H1 (cell line): ENCODE measurements around the gene AMOT. TPM values are rescaled to one million over a fixed set of nuclear protein-coding genes. Genes with fewer than 3 reads are reported as not detected.

ENCODE experiments used
- EZH2 ChIP-seq: fragments of 200-600 bp; sonication (generic); IDR thresholded peaks from 2 replicates; pipeline ENCODE4 v1.7.1; 2012; ENCODE audit warnings: low read depth, mild to moderate bottlenecking, moderate library complexity, low read length, inconsistent platforms; ENCODE audit not compliant: severe bottlenecking
- FOSL1 ChIP-seq: IDR thresholded peaks from 2 replicates; pipeline ENCODE4 v1.6.1; 2011; ENCODE audit warnings: mild to moderate bottlenecking, low read depth, low read length, moderate library complexity; ENCODE audit not compliant: insufficient read depth
- HDAC2 ChIP-seq, 2 experiments: fragments of 300-600 bp in 1 of 2; sonication (generic) in 1 of 2; IDR thresholded peaks; 2 replicates each; pipeline ENCODE4 v1.6.1; 2011 to 2012; ENCODE audit warnings: low read depth in 2 of 2, low read length in 2 of 2, mild to moderate bottlenecking in 2 of 2, moderate library complexity in 2 of 2, borderline replicate concordance in 1 of 2, inconsistent platforms in 1 of 2
- KDM5A ChIP-seq: fragments of 200-600 bp; IDR thresholded peaks from 2 replicates; pipeline ENCODE4 v1.7.1; 2012; ENCODE audit warnings: mild to moderate bottlenecking, low read length, inconsistent platforms, mixed read lengths
- NANOG ChIP-seq: IDR thresholded peaks from 2 replicates; pipeline ENCODE4 v1.6.1; 2011; ENCODE audit warnings: low read length, low read depth, mild to moderate bottlenecking, inconsistent platforms; ENCODE audit not compliant: insufficient read depth, poor library complexity, severe bottlenecking
- SIN3A ChIP-seq, 2 experiments: IDR thresholded peaks in 1 of 2; conservative IDR thresholded peaks in 1 of 2; 2 replicates each; pipeline ENCODE4 v1.6.1; 2011 to 2012; ENCODE audit warnings: low read length in 2 of 2, improper control_type of control experiment in 1 of 2, low read depth in 1 of 2, mild to moderate bottlenecking in 1 of 2
- SP1 ChIP-seq: IDR thresholded peaks from 2 replicates; pipeline ENCODE4 v1.6.1; 2011; ENCODE audit warnings: low read depth, low read length
- polyA plus RNA-seq, 7 experiments: library from polyadenylated mRNA; depleted of rRNA in 3 of 7; stranded (reverse) in 5 of 7; unstranded in 2 of 7; fragments of >200 nt in 5 of 7; fragments of 200-250 nt in 2 of 7; gene quantifications; 1 replicate in 5 of 7; 2 replicates in 1 of 7; 4 replicates in 1 of 7; pipeline versions ENCODE4 v1.2.1 to v1.2.3, GENCODE V29; 2011 to 2013; ENCODE audit warnings: missing spikeins in 2 of 7, mixed read lengths in 2 of 7
- total RNA-seq: library from RNA; stranded (reverse); fragmentation: NEBNext Ultra II Directional; extraction: Animal tissue kit (Norgen Biotek cat#: 25700); gene quantifications from 2 replicates; pipeline ENCODE4 v1.2.1, GENCODE V29; 2021
- TF ChIP-seq, protein P1 (sequence below): fragments of 300-600 bp; sonication (generic); IDR thresholded peaks from 2 replicates; pipeline ENCODE4 v1.7.1; 2012; ENCODE audit warnings: low read length, moderate library complexity, mild to moderate bottlenecking, inconsistent platforms; ENCODE audit not compliant: insufficient replicate concordance

AMOT gene
- total and polyA plus RNA-seq, 2 of the 8 experiments (the other 6 are each of a cell fraction or from before 2014, with no cell fraction given): 2.3 to 7.1 TPM

DNA sequence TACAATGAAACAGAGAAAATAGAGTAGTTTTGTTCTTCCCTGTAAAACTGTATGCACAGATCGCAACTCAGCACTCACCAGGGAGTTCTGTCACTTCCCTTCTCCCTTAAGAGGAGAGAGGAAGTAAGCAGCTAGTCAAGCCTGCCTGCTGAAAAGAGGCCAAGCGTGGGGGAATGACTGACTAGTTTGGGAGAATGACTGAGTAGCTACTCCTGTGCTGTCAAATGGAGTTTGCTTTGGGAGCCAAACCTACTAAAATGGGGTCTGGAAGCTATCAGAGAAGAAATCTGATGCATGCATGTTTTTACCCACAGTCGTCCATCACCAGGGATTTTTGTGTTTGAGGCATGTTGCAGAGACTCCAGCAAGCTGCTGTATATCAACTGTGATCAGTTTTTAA is 106.3 kb downstream of the AMOT start (continued):
- TF ChIP-seq, protein P1, sequence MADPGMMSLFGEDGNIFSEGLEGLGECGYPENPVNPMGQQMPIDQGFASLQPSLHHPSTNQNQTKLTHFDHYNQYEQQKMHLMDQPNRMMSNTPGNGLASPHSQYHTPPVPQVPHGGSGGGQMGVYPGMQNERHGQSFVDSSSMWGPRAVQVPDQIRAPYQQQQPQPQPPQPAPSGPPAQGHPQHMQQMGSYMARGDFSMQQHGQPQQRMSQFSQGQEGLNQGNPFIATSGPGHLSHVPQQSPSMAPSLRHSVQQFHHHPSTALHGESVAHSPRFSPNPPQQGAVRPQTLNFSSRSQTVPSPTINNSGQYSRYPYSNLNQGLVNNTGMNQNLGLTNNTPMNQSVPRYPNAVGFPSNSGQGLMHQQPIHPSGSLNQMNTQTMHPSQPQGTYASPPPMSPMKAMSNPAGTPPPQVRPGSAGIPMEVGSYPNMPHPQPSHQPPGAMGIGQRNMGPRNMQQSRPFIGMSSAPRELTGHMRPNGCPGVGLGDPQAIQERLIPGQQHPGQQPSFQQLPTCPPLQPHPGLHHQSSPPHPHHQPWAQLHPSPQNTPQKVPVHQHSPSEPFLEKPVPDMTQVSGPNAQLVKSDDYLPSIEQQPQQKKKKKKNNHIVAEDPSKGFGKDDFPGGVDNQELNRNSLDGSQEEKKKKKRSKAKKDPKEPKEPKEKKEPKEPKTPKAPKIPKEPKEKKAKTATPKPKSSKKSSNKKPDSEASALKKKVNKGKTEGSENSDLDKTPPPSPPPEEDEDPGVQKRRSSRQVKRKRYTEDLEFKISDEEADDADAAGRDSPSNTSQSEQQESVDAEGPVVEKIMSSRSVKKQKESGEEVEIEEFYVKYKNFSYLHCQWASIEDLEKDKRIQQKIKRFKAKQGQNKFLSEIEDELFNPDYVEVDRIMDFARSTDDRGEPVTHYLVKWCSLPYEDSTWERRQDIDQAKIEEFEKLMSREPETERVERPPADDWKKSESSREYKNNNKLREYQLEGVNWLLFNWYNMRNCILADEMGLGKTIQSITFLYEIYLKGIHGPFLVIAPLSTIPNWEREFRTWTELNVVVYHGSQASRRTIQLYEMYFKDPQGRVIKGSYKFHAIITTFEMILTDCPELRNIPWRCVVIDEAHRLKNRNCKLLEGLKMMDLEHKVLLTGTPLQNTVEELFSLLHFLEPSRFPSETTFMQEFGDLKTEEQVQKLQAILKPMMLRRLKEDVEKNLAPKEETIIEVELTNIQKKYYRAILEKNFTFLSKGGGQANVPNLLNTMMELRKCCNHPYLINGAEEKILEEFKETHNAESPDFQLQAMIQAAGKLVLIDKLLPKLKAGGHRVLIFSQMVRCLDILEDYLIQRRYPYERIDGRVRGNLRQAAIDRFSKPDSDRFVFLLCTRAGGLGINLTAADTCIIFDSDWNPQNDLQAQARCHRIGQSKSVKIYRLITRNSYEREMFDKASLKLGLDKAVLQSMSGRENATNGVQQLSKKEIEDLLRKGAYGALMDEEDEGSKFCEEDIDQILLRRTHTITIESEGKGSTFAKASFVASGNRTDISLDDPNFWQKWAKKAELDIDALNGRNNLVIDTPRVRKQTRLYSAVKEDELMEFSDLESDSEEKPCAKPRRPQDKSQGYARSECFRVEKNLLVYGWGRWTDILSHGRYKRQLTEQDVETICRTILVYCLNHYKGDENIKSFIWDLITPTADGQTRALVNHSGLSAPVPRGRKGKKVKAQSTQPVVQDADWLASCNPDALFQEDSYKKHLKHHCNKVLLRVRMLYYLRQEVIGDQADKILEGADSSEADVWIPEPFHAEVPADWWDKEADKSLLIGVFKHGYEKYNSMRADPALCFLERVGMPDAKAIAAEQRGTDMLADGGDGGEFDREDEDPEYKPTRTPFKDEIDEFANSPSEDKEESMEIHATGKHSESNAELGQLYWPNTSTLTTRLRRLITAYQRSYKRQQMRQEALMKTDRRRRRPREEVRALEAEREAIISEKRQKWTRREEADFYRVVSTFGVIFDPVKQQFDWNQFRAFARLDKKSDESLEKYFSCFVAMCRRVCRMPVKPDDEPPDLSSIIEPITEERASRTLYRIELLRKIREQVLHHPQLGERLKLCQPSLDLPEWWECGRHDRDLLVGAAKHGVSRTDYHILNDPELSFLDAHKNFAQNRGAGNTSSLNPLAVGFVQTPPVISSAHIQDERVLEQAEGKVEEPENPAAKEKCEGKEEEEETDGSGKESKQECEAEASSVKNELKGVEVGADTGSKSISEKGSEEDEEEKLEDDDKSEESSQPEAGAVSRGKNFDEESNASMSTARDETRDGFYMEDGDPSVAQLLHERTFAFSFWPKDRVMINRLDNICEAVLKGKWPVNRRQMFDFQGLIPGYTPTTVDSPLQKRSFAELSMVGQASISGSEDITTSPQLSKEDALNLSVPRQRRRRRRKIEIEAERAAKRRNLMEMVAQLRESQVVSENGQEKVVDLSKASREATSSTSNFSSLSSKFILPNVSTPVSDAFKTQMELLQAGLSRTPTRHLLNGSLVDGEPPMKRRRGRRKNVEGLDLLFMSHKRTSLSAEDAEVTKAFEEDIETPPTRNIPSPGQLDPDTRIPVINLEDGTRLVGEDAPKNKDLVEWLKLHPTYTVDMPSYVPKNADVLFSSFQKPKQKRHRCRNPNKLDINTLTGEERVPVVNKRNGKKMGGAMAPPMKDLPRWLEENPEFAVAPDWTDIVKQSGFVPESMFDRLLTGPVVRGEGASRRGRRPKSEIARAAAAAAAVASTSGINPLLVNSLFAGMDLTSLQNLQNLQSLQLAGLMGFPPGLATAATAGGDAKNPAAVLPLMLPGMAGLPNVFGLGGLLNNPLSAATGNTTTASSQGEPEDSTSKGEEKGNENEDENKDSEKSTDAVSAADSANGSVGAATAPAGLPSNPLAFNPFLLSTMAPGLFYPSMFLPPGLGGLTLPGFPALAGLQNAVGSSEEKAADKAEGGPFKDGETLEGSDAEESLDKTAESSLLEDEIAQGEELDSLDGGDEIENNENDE: no peak
- no peak for TF ChIP-seq HDAC2 (IDR thresholded peaks at IDR 0.05; ENCODE audit: borderline replicate concordance in 1 of 2, low read depth in 2 of 2, low read length in 2 of 2)
- TF ChIP-seq EZH2: no peak
- no peak for TF ChIP-seq NANOG
- no peak for TF ChIP-seq KDM5A
- TF ChIP-seq SIN3A (conservative IDR thresholded peaks at IDR 0.05 in 1 of 2, IDR thresholded peaks at IDR 0.05 in 1 of 2; ENCODE audit: low read depth in 1 of 2, low read length in 2 of 2): no peak
- TF ChIP-seq SP1: no peak
- no peak for TF ChIP-seq FOSL1
